GM03348 (cell line): ENCODE results near the gene DOCK1.
"Not testable (repeated sequence)": the region's sequence is repeated elsewhere in the genome, so short reads cannot be mapped to it uniquely, and the experiment has no call there.

Source experiments
- DNase-seq: peaks from one replicate; pipeline ENCODE4 v3.0.0; 2012; ENCODE audit warnings: low spot score

DOCK1 gene

DNA sequence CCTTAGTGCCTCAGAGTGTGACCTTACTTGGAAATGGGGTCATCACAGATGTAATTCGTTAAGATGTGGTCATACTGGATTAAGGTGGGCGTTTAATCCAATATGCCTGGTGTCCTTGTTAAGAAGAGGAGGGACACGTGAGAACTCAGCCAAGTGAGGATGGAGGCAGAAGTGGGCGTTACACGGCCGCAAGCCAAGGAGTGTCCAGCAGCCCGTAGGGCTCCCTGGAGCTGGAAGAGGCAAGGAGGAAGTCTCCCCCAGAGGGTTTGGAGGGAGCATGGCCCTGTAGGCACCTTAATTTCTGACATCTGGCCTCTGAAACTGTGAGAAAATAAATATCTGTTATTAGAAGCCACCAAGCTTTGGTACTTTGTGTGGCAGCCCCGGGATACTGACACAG is 21.3 kb downstream of the DOCK1 start:
- no peak for DNase-seq

DNA sequence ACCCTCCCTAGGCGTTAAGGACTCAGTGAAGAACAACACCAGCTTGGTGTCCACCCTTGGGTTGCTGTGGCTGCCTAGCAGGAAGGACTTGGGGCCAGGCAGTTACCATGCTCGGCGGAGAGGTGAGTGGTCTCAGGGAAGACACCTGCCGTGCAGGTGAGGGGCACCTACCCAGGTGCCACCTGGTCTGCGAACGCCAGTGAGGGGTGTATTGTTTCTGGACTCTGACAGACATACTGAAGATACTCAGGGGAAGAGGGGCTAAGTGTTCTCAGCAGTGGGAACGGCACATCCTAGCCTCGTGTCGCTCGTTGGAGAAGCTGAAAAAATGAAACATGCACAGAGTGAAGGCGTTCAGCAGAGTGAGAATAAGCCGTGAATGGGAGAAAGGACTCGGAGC is 22.6 kb downstream of the DOCK1 start:
- DNase-seq: no peak

DNA sequence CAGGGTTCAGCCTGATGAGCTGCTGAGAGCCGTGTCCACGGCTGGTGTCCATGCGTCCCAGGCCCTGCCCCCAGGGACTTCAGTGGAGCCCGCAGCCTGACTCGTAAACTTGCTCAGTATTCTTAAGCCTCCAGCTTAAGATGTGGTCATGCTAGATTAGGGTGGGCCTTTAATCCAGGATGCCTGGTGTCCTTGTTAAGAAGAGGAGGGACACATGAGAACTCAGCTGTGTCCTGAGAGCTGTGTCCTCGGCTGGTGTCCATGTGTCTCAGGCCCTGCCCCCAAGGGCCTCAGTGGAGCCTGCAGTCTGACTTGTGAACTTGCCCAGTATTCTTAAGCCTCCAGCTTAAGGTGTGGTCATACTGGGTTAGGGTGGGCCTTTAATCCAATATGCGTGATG is 23.0 kb downstream of the DOCK1 start:
- DNase-seq: no peak

DNA sequence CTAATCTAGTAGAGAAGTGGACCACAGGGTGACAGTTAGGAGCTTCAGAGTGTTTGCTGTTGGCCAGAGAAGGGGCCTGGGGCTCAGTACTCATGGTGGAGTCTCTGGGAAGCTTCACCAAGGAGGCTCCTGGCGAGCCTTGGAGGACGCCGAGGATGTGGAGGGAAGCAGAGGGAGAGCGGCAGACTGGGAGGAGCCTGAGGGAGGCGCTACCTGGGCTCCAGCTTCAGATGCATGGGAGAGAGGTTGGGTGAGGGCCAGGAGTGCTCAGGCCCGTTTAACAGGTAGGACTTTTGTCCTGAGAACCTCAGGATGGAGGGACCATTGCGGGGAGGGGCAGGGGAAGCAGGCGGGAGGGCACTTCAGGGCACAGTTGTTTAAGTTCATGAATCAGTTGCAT is 24.2 kb downstream of the DOCK1 start:
- no peak for DNase-seq

DNA sequence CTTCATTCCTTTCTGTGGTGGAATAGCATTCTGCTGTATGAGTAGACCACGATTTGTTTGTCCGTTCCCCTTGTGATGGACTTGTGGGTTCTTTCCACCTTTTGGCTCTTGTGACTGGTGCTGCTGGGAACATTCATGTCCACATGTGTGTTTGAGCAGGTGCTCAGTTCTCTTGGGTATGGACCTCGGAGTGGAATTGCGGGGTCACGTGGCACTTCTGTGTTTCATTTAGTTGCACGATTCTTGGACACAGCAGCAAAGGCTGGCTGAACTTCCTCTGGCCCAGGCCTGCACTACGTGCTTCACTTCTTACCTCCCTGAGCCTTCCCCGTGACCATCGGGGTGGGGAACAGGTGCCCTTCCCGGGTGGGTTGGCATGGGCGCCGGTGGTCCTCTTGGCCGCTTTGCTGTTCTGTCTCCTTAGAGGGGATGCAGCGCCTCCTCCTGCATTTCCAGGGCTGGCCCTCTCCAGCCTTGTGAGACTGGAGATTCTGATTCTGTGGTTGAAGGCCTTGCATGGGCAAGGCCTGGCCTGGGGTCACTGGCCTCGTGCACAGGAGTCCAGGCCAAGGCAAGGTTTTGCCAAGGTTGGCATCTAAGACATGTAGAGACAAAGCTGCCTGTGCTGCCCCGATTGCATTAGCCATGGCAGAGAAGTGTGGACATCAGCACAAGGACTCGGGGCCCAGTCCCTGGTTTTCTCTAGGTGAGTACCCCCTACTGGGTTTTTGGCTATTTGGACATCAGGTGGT is 25.1 kb downstream of the DOCK1 start:
- no peak for DNase-seq

DNA sequence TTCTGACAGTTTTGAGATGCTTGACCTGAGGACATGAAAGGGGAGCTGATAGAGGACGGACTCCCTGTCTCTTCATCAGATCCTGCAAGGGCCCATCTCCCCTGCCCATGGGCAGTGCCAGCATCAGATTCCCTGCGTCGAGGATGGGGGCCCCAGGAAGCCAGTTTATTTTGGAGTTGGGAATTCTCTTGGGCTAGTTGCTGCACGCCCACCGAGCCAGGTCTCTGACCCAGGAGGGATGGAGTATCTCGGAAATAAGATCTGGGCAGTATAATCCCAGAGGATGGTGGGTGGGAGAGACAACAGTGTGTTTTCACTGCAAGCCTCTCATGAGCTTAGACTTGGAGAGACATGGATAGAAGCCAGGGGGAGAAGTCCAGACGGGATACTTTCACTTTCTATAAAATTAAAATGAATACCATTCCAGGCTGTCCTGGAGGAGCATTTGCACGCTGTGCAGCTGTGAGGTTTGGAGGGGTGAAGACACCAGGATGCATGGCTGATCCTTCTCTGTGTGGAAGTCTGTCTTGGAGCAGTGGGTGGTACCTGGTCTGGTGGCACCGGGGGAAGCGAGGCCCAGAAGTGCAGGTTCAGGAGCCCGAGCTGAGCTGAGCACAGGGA is 25.8 kb downstream of the DOCK1 start:
- peak; percentile 73 for DNase-seq

DNA sequence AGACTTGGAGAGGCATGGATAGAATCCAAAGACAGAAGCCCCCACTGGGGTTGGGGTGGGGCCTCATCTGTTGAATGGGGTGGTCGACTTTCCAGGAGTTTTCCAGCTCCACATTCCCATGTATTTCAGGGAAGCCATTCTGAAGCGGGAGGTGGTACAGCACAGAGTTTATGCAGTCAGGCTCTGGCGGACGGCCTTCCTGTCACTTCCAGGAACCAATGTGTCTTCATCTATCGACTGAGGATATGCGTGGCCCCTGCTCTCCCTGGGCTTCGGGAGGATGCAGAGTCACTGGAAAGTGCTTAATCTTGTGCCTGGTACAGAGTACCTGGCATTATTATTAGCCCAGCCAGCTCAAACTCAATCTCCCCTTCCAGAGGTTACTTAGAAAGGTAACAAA is 26.3 kb downstream of the DOCK1 start:
- no peak for DNase-seq

DNA sequence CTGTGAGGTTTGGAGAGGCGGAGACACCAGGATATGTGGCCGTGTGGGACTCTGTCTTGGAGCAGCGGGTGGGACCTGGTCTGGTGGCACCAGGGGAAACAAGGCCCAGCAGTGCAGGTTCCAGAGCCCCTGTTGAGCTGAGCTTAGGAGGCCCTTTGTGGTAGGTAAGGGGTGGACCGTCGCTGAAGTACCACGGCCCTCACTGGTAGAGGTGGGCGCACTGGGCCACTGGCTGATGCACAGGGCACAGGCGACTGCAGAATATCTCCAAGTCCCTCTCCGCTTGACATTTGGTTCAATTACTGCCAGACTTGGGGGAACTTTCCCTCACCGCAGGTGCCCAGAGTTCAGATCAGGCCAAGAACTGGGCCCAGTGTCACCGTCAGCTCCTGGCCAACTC is 27.3 kb downstream of the DOCK1 start:
- no peak for DNase-seq

DNA sequence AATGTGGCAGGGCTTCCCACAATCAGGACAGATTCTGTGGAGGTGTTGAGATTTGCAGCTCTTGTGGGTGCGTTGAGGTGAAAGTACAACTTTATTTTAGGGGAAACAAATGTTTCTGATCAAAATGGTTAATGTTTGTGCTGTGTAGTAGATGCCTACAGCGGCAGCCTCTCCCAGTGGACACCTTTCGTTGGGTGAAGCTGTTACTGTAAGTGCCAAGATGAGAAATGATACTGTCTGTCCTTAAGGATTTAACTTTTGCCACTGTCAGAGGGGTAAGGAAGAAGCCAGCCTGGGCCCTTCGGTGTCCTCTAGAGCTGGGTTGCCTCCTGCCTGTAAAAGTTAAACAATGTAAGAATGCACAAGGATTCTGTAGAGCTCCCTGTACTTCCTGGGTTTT is 27.9 kb downstream of the DOCK1 start:
- DNase-seq: no peak

DNA sequence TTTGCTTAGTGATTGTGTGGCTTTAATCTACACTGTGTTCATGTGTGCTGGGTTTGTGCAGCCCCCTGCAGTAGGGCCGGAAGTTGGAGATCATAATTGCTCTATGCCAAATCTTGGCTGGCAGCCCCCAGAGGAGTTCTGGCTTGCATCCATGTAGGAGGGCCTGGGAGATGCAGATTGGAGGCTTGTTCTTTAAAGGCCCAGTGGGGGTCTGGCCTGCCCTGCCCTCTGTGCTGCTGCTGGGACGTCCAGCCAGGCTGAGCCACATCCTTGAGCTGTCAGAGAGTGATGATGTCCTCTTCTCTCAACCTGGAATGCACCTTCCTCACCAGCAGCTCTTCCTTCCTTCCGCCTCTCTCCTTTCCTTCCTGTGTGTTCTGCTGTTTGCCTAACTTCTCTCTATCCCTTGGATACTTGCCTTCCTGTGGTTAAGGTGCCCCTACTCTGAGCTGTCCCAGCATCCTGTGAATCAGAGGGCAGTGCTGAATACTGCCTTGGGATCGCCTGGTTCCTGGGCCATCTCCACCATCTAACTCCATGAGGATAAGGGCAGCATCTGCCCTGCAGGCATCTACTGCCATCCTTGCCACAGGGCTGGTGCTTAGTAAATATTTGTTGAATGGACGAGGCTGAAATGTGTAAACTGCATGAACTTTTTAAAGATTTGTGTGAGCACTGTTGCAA is 30.2 kb downstream of the DOCK1 start:
- DNase-seq: peak; percentile 37

DNA sequence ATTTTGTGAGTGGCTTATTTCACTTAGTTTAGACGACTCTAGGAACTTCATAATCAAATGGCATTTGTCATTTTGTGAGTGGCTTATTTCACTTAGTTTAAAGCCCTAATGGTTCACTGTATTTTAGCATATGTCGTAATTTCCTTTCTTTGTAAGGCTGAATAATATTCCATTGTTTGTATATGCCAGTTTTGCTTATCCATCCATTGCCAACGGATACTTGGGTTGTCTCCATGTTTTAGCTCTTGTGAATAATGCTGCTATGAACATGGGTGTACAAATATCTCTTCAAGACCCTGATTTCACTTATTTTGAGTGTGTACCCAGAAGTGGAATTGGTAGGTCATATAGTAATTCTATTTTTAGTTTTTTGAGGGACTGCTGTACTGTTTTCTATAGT is 31.8 kb downstream of the DOCK1 start:
- no peak for DNase-seq

DNA sequence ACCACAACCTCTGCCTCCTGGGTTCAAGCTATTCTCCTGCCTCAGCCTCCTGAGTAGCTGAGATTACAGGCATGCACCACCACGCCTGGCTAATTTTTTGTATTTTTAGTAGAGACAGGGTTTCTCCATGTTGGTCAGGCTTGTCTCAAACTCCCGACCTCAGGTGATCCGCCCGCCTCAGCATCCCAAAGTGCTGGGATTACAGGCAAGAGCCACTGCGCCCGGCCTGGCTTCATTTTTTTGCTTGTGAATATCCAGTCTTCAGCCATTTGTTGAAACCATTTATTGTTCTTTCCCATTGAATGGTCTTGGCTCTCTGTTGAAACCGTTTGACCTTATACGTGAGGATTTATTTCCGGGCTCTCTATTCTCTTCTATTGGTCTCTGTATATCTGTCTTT is 32.9 kb downstream of the DOCK1 start:
- DNase-seq: not testable (repeated sequence)

DNA sequence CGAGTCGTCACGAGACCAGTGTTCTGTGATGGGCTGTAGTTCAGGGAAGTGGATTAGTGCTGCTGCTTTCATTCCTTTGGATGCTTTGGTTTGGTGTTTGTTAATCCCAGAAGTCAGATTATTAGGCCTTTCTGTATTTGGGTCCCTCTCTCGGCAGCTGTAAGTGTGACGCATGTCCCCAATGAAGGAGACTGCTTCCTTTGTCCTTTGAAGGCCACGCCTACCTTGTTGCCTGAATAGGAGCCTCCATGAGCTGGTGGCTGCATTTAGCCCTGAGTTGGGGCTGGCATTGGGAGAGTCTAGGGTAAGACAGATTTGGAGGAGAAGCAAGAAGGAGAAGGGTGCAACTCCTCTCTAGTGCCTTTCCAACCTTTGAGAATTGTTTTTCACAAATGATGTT is 34.5 kb downstream of the DOCK1 start:
- DNase-seq: no peak

DNA sequence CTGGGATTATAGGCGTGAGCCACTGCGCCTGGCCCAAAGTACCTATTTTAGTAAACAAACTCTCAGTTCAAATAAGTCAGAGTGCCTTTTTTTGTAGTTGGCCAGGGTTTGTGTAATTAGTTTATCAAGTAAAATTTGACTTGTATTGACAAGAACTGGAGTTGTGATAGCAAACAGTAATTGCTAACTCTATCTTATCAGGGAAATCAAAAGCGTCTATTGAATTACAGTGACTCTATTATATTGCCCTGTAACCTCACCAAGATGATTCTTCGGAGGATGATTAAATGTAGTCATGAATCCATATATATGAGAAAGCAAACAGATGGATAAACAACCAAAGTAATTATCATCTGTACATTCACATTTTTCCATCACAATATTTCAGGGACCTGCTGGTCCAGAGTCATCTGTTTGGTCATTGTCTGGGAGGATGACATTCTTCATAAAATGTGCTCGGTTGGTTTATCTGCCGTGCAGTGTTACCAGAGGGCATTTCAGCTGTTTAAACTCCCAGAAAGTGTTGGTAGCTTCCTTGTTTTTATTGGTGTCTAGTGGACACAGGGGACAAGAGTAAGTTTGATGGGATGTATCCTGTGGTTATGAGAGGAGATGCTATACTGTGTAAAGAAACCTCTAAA is 35.6 kb downstream of the DOCK1 start:
- DNase-seq: no peak

DNA sequence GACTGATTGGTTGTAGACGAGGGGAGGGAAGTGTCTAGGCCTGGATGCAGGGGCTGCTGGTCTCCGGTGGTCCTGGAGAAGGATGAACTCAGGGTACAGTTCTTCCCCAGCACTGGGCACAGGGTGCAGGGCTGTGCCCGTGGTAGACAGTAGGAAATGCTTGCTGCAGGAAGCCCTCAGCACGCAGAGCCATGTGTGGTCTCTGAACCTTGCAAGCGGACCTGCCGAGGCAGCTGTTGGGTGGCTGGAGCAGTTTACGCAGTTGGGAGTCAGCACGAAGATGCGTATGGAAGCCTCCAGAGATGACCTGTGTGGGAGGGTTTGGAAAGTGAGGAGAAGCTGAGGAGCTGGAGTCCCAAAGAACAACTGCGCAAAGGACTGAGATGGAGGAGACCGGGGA is 39.0 kb downstream of the DOCK1 start:
- no peak for DNase-seq

DNA sequence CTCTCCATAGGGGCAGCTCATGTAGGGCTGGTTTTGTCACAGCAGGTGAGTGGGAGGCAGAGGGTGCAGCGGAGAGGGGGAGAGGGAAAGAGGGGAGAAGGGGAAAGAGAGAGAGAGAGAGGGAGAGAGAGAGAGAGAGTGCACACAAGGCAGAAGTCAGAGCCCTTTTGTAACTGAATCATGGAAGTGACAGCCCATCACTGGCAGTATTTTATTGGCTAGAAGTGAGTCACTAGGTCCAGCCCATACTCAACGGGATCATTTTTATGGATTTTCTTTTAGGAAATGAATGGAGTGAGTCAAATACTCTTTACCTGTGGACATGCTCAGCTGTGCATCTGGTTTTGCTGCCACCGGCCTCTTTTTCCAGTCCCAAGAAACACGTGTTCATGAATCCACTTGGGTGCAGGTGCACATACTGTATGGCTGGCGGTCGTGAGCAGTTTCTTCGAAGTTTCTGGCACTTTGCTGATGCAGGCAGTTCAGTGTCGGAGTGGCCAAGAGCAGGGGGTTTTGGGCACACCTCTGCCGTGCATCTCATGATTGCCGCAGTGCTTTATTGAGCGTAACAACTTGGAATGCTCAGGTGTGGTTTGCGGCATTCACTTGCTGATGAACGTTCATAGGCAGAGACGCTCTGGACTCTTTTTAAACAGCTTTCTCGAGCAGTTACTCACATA is 40.3 kb downstream of the DOCK1 start:
- no peak for DNase-seq

DNA sequence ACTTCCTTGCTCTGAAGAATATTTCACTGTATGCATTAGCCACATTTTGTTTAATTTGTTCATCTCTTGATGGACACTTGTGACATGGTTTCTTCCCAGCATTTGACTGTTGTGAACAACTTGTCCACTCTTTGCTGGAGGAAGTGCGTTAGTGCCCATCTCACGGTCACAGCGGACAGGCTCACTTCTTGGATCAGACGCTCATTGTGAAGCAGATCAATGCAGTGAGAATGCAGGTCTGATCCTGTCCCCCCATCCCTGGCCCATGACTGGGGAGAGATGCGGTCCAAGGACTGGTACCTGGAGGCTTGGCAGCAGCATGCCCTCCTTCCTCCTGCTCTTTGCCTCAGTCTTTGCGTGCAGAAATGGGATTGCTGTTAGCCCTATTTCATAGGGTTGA is 41.5 kb downstream of the DOCK1 start:
- no peak for DNase-seq

DNA sequence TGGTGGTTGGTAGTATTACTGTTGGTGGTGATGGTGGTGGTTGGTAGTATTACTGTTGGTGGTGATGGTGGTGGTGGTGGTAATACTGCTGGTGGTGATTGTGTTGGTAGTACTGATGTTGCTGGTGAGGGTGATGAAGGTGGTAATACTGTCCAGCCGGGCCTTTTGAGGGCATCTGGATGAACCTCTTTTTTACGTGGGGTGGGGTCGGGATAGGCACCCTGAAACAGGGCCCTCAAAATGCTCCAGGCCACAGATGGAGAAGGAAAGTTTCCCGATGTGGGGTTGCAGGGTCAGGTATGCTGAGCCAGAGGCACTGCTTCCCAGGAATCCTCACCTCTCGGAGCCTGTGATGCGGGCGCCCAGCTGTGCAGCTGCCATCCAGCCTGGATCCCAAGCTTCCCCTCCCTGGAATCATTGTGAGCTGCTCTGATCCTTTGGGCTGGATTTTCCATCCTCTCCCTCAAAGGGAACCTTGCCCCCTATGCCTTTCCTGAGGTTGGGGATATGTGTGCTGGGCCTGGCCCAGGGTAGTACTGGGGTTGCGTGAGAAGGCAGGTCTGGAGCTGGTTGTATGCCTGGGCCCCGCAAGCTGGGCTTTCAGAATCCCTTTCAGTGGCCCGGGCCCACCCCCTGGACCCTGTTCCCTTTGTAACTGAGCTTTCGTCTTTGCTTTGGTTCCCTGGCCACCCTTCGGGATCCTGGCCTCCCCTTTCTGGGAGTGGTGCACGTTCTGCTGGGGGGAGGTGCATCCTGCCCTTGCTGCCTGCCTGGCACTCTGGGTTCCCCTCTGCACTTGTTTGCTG is 43.3 kb downstream of the DOCK1 start:
- DNase-seq: no peak

DNA sequence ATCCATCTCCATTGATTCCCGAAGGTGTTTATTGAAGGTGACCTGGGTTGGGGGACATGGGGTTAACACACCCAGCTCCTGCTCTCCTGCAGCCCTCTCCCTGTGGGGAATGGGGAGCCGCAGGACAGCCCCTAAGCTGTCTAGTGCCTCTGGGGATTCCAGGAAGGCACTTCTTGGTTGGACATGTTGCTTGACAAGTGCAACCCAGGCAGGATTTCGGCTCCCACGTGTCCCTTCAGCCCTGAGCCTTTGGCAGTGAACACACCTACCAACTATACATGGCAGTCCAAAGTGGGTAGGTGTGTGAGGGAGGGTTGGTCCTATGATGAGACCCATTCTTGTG is 43.9 kb downstream of the DOCK1 start:
- no peak for DNase-seq

DNA sequence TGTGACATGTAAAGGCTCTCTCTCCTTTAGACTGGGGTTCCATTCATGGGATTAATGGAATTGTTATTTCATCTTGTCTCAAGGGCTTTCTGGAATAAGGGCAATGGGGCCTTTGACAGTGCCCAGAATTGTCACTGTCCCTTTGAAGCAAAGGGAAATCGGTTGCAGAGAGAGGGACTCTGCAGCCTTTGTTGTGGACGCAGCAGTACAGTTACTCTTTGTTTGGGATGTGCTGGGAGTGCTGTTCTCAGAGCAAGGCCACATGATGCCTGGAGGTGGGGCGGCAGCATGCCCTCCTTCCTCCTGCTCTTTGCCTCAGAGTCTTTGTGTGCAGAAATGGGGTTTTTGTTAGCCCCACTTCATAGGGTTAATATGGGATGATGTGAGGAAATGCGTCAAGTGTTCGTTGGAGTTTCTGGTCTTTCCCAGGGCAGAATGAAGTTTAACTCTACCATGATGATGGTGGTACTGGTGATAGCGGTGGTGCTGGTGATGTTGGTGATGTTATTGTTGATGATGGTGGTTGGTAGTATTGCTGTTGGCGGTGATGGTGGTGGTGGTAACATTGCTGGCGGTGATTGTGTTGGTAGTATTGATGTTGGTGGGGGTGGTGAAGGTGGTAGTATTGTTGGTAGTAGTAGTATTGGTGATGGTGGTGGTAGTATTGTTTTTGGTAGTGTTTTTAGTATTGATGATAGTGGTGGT is 45.3 kb downstream of the DOCK1 start:
- DNase-seq: no peak

DNA sequence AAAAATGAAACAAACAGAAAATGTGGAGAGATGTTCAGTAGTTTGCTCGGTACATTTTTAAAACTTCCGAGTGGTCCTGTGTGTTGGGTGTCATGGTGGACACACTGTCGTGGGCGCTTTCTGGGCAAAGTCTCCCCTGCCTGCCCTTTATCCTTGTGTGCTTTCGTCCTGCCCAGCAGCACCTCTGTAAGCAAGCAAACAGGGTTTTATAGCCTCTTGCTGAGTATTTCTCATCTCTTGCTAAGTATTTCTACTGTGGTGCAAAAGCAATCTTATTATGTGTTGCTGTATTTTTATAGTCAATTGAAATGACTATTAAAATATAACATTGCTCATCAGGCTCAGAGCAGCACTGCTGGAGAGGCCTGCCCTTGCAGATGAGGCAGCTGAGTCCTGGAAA is 48.7 kb downstream of the DOCK1 start:
- DNase-seq: no peak
